Bronchial smooth muscle cell (primary cell): ENCODE measurements around the gene PDZRN4. TPM values are rescaled to one million over a fixed set of nuclear protein-coding genes. Genes with fewer than 3 reads are reported as not detected.

ENCODE experiments used
- total RNA-seq: library from RNA; depleted of rRNA; stranded (reverse); fragments of >200 nt; gene quantifications from 2 replicates; pipeline ENCODE4 v1.2.1, GENCODE V29; 2014

The PDZRN4 gene
- total RNA-seq, result under 0.01 TPM in 1 of 2 replicates, not detected in the other

DNA sequence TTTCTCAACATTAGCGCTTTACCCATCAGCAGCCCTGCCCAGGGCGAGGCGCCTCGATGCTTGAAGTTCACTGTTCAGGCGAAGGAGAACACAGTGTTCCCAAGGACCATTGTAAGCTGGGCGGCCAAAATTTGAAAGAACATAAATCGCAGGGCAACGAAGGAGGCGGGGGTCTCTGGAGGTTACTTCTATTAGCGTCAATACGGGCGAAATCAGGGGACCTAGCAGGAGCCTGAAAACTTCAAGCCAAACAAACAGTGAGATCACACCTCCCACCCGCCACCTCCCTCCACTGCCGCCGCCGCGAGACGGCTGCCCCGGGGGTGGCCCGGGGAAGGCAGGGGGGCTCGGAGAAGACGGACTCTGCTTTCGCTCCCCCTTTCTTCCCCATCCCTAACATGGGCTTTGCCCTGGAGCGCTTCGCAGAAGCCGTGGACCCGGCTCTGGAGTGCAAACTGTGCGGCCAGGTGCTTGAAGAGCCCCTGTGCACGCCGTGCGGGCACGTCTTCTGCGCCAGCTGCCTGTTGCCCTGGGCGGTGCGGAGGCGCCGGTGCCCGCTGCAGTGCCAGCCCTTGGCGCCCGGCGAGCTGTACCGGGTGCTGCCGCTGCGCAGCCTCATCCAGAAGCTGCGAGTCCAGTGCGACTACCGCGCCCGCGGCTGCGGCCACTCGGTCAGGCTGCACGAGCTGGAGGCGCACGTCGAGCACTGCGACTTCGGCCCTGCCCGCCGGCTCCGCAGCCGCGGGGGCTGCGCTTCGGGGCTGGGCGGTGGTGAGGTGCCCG lies at the start of gene PDZRN4:
Gene PDZRN4, plus strand, starts transcription at position 263 of the 783 bp plus-strand sequence.

